Lung (tissue), 12 donors: ENCODE data around the gene TEX261. TPM values are rescaled to one million over a fixed set of nuclear protein-coding genes. Genes with fewer than 3 reads are reported as not detected.
A peak's percentile ranks its signal among the peaks of the same experiment; 100 is the strongest.

Experiments
- ATAC-seq: fragments of 200-7000 bp; cut with Tn5 transposase; one replicate; pipeline ENCODE4 v1.9.1; 2020; ENCODE audit warnings: moderate number of reproducible peaks; ENCODE audit not compliant: insufficient read depth, low FRiP score
- DNase-seq, 3 donors: peaks; one replicate each; pipeline ENCODE4 v3.0.0-alpha.2; 2013 to 2017
- H3K27ac ChIP-seq, 2 donors: one replicate each; pipeline ENCODE4 v1.5.1; 2013; ENCODE audit warnings: mild to moderate bottlenecking in 2 of 2, moderate library complexity in 2 of 2, control low read depth in 1 of 2, inconsistent platforms in 1 of 2, low read depth in 1 of 2, low read length in 1 of 2
- H3K27me3 ChIP-seq, 3 donors: one replicate each; pipeline ENCODE4 v1.5.1; 2013; ENCODE audit warnings: low read length in 2 of 3; ENCODE audit not compliant: control insufficient read depth in 3 of 3, insufficient read depth in 3 of 3
- H3K36me3 ChIP-seq, 4 donors: one replicate each; pipeline ENCODE4 v1.5.1; 2013; ENCODE audit warnings: low read length in 4 of 4, mild to moderate bottlenecking in 1 of 4, moderate library complexity in 1 of 4; ENCODE audit not compliant: control insufficient read depth in 4 of 4, insufficient read depth in 4 of 4
- H3K4me1 ChIP-seq, 5 donors: one replicate each; pipeline ENCODE4 v1.5.1; 2013; ENCODE audit warnings: low read length in 5 of 5, mild to moderate bottlenecking in 2 of 5, moderate library complexity in 1 of 5; ENCODE audit not compliant: control insufficient read depth in 5 of 5, insufficient read depth in 5 of 5
- H3K4me3 ChIP-seq: one replicate; pipeline ENCODE4 v1.5.1; 2013; ENCODE audit warnings: mild to moderate bottlenecking, control low read depth, moderate library complexity
- H3K9ac ChIP-seq, 2 donors: one replicate each; pipeline ENCODE4 v1.5.1; 2013; ENCODE audit warnings: low read length in 2 of 2, control low read depth in 1 of 2; ENCODE audit not compliant: insufficient read depth in 1 of 2
- H3K9me3 ChIP-seq, 4 donors: one replicate each; pipeline ENCODE4 v1.5.1; 2013; ENCODE audit warnings: low read length in 3 of 4, mild to moderate bottlenecking in 1 of 4, moderate library complexity in 1 of 4; ENCODE audit not compliant: control insufficient read depth in 4 of 4, insufficient read depth in 3 of 4
- CTCF ChIP-seq: IDR thresholded peaks from 2 replicates; pipeline ENCODE4 v1.5.1; 2012; ENCODE audit warnings: mild to moderate bottlenecking; ENCODE audit errors: control extremely low read depth, extremely low read depth
- WGBS, 2 donors: extraction: QIAGEN DNeasy Blood & Tissue Kit; methylation state at CpG; one replicate each; pipeline ENCODE4 v1.1.7; 2013; 5-methylcytosine and 5-hydroxymethylcytosine counted together
- polyA plus RNA-seq, 2 donors: library from polyadenylated mRNA; stranded (reverse); fragments of 200-250 nt; gene quantifications; one replicate each; pipeline ENCODE4 v1.2.1, GENCODE V29; 2013
- total RNA-seq, 2 donors: library from RNA; depleted of rRNA in 1 of 2; stranded (reverse); fragments of >200 nt in 1 of 2; gene quantifications; one replicate each; pipeline ENCODE4 v1.2.1, GENCODE V29; 2014 to 2021
- donor health status: control.
- donor health status: control.
- donor health status: Bipolar disorder and iron deficiency.
- donor health status: healthy.
- donor health status: DM: yes; HTN: yes; CAD: no.

TEX261 gene
- total and polyA plus RNA-seq, 4 donors, result 23.0 to 55.8 (median 34.4) TPM

- TF ChIP-seq CTCF, result peak; percentile 65
- ATAC-seq (peak; percentile 64), DNase-seq (peak; percentile 62 to 72 (median 69))
- no peak overlapping the region for H3K27ac ChIP-seq
- peak overlapping the region in 1 of 2 donors; percentile 23 for H3K9ac ChIP-seq
- no peaks in the 10 kb centered on the region for H3K9me3 ChIP-seq
- H3K36me3 ChIP-seq, result no peaks in the 10 kb centered on the region
- H3K4me3 ChIP-seq, result peak overlapping the region; percentile 30
- H3K27me3 ChIP-seq, result peaks cover 0 to 44% (median 12%) of the 10 kb centered on the region in 3 donors
- 7 to 13% methylated on average over 59 of the region's 59 CpGs for WGBS, 2 donors
- peaks cover 0 to 8% (median 0%) of the 10 kb centered on the region in 5 donors for H3K4me1 ChIP-seq
Observed at GRCh38 chr2:70964596-70965386, 29.9 kb downstream of the TEX261 start.

- ATAC-seq (no peak), DNase-seq (no peak)
- TF ChIP-seq CTCF, result no peak
- Histone ChIP-seq H3K4me1 (peaks cover 0 to 8% (median 0%) of the 10 kb centered on the region in 5 donors), H3K9ac (no peak overlapping the region), H3K9me3 (no peaks in the 10 kb centered on the region), H3K36me3 (no peaks in the 10 kb centered on the region), H3K4me3 (no peak overlapping the region), H3K27ac (no peak overlapping the region), H3K27me3 (peaks cover 0 to 38% (median 12%) of the 10 kb centered on the region in 3 donors)
- 60 to 83% methylated on average over 4 of the region's 4 CpGs for WGBS, 2 donors
Observed at GRCh38 chr2:70964133-70964532, 30.5 kb downstream of the TEX261 start.

GRCh38 chr2:70962885-70963878, 31.5 kb downstream of the TEX261 start:
- Histone ChIP-seq H3K4me1 (peaks cover 0 to 8% (median 0%) of the 10 kb centered on the region in 5 donors), H3K27ac (no peak overlapping the region), H3K36me3 (no peaks in the 10 kb centered on the region), H3K9ac (no peak overlapping the region), H3K27me3 (peaks cover 0 to 34% (median 12%) of the 10 kb centered on the region in 3 donors), H3K9me3 (no peaks in the 10 kb centered on the region), H3K4me3 (no peak overlapping the region)
- no peak for TF ChIP-seq CTCF
- no peak for DNase-seq
- WGBS, 2 donors, result 68 to 76% methylated on average over 18 of the region's 18 CpGs
- no peak for ATAC-seq
